Upper lobe of right lung (tissue), 1 donor: ENCODE data around the gene EFS. TPM values are rescaled to one million over a fixed set of nuclear protein-coding genes. Genes with fewer than 3 reads are reported as not detected.

Source experiments
- ATAC-seq: fragments of 200-7000 bp; cut with Tn5 transposase; one replicate; pipeline ENCODE4 v1.9.1; 2020; ENCODE audit warnings: mild to moderate bottlenecking, moderate library complexity
- DNase-seq: peaks from one replicate; pipeline ENCODE4 v3.0.0-alpha.2; 2020
- H3K27ac ChIP-seq: fragments of 200-600 bp; one replicate; pipeline ENCODE4 v1.8.0; 2022
- H3K27me3 ChIP-seq: fragments of 200-600 bp; one replicate; pipeline ENCODE4 v1.8.0; 2022; ENCODE audit warnings: mild to moderate bottlenecking
- H3K36me3 ChIP-seq: fragments of 200-600 bp; one replicate; pipeline ENCODE4 v1.8.0; 2022
- H3K4me1 ChIP-seq: fragments of 200-600 bp; one replicate; pipeline ENCODE4 v1.8.0; 2022
- H3K4me3 ChIP-seq: fragments of 200-600 bp; one replicate; pipeline ENCODE4 v1.8.0; 2022; ENCODE audit warnings: mild to moderate bottlenecking
- H3K9me3 ChIP-seq: fragments of 200-600 bp; one replicate; pipeline ENCODE4 v1.8.0; 2022
- CTCF ChIP-seq: fragments of 200-600 bp; IDR thresholded peaks from one replicate; pipeline ENCODE4 v1.8.0; 2022; ENCODE audit warnings: antibody characterized with exemption
- intact Hi-C: fragments of 100-400 bp; cut with DNase I; formaldehyde crosslinking; loops from one replicate; pipeline ENCODE4 v1.11.0; 2022
- total RNA-seq: library from RNA; stranded (reverse); fragmentation: NEBNext Ultra II Directional; extraction: Animal tissue kit (Norgen Biotek cat#: 25700); gene quantifications from one replicate; pipeline ENCODE4 v1.2.1, GENCODE V29; 2021
- donor health status: DM: no; HTN: yes; CAD: no; lungs with severe emphysema.

EFS gene
- total RNA-seq, 1 donor from 2014 or later: 10.4 TPM

- no peak overlapping the region for H3K4me3 ChIP-seq
- H3K27me3 ChIP-seq: no peaks in the 10 kb centered on the region
- no peak for TF ChIP-seq CTCF
- DNase-seq: no peak
- no peaks in the 10 kb centered on the region for H3K4me1 ChIP-seq
- no peaks in the 10 kb centered on the region for H3K9me3 ChIP-seq
- no peaks in the 10 kb centered on the region for H3K36me3 ChIP-seq
- intact Hi-C loops: no loop called here
- ATAC-seq: no peak
- H3K27ac ChIP-seq: no peak overlapping the region
These were observed 17.9 kb upstream of the EFS start for GRCh38 chr14:23382731-23383440.

- no peaks in the 10 kb centered on the region for H3K9me3 ChIP-seq
- ATAC-seq: no peak
- intact Hi-C loops: no loop called here
- H3K4me3 ChIP-seq: no peak overlapping the region
- no peaks in the 10 kb centered on the region for H3K36me3 ChIP-seq
- no peak for TF ChIP-seq CTCF
- DNase-seq: no peak
- H3K27ac ChIP-seq: no peak overlapping the region
- no peaks in the 10 kb centered on the region for H3K4me1 ChIP-seq
- no peaks in the 10 kb centered on the region for H3K27me3 ChIP-seq
These were observed 17.3 kb upstream of the EFS start for GRCh38 chr14:23382276-23382675.

DNA sequence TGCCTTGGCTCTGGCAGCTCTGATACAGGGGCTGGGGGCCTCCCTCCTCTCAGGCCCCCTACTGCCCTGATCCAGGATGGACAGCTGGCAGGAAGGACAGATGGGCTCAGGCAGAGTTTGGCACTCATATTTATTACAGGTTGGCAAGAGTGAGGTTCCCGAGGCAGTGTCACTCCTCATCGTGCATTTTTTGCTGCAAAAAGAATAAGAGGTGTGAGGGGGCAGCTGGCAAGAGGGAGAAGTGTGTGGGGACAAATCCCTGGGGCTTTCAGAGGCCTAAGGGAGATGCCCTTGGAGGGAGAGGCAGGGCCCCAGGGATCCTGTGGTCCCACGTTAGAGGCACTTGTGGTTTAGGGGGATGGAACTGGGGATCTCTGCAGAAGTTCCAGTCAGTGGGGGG, 16.9 kb upstream of the EFS start:
- Histone ChIP-seq H3K4me1 (no peaks in the 10 kb centered on the region), H3K27me3 (no peaks in the 10 kb centered on the region), H3K9me3 (no peaks in the 10 kb centered on the region), H3K4me3 (no peak overlapping the region), H3K36me3 (no peaks in the 10 kb centered on the region), H3K27ac (no peak overlapping the region)
- ATAC-seq (no peak), DNase-seq (no peak)
- intact Hi-C loops: no loop called here
- no peak for TF ChIP-seq CTCF

GRCh38 chr14:23380976-23381375, 16.0 kb upstream of the EFS start:
- no peaks in the 10 kb centered on the region for H3K36me3 ChIP-seq
- no peaks in the 10 kb centered on the region for H3K9me3 ChIP-seq
- H3K27me3 ChIP-seq: no peaks in the 10 kb centered on the region
- no peak for TF ChIP-seq CTCF
- H3K4me1 ChIP-seq: no peaks in the 10 kb centered on the region
- no peak overlapping the region for H3K4me3 ChIP-seq
- ATAC-seq (no peak), DNase-seq (no peak)
- no peak overlapping the region for H3K27ac ChIP-seq
- intact Hi-C loops: no loop called here

GRCh38 chr14:23380197-23380914, 15.4 kb upstream of the EFS start:
- Histone ChIP-seq H3K4me3 (no peak overlapping the region), H3K27ac (no peak overlapping the region), H3K9me3 (no peaks in the 10 kb centered on the region), H3K4me1 (no peaks in the 10 kb centered on the region), H3K27me3 (no peaks in the 10 kb centered on the region), H3K36me3 (no peaks in the 10 kb centered on the region)
- ATAC-seq (no peak), DNase-seq (no peak)
- no peak for TF ChIP-seq CTCF
- intact Hi-C loops: no loop called here
